K562 (cell line): Measurements from ENCODE around the gene PLAAT4. TPM values are rescaled to one million over a fixed set of nuclear protein-coding genes. Genes with fewer than 3 reads are reported as not detected.
A peak's percentile ranks its signal among the peaks of the same experiment; 100 is the strongest.

Source experiments
- GTF2E2 ChIP-seq: fragments of 200-800 bp; sonication (Bioruptor generic); IDR thresholded peaks from 2 replicates; pipeline ENCODE4 v1.6.1; 2016; ENCODE audit warnings: missing genetic modification characterization, missing compliant biosample characterization
- HCFC1 ChIP-seq: IDR thresholded peaks from 2 replicates; pipeline ENCODE4 v1.6.1; 2012; ENCODE audit warnings: low read depth, low read length, improper control_type of control experiment
- HDAC1 ChIP-seq, 2 experiments: fragments of 450-650 bp; IDR thresholded peaks; 2 replicates each; pipeline ENCODE4 v1.6.1; 2016 to 2017; ENCODE audit warnings: inconsistent platforms in 1 of 2, mild to moderate bottlenecking in 1 of 2, moderate library complexity in 1 of 2
- HDGF ChIP-seq: fragments of 450-650 bp; IDR thresholded peaks from 2 replicates; pipeline ENCODE4 v1.6.1; 2016
- JUN ChIP-seq, 2 experiments: sonication (generic) in 1 of 2; formaldehyde crosslinking in 1 of 2; IDR thresholded peaks; 2 replicates each; pipeline versions ENCODE4 v1.6.1 to v1.8.0; 2012 to 2022; ENCODE audit warnings: borderline replicate concordance in 2 of 2, mild to moderate bottlenecking in 2 of 2, improper control_type of control experiment in 1 of 2, low read depth in 1 of 2, low read length in 1 of 2, missing genetic modification reagents in 1 of 2
- KAT8 ChIP-seq: fragments of 450-650 bp; IDR thresholded peaks from 2 replicates; pipeline ENCODE4 v1.6.1; 2016; ENCODE audit warnings: low read depth, mild to moderate bottlenecking
- MECOM ChIP-seq: fragments of 250-450 bp; sonication (Bioruptor Pico); IDR thresholded peaks from 2 replicates; pipeline ENCODE4 v1.8.0; 2022; ENCODE audit warnings: inconsistent platforms
- NR2F6 ChIP-seq: fragments of 450-650 bp; formaldehyde crosslinking; IDR thresholded peaks from 2 replicates; pipeline ENCODE4 v1.4.0; 2020; ENCODE audit warnings: mild to moderate bottlenecking
- POLR2A ChIP-seq: fragments of 450-650 bp; conservative IDR thresholded peaks from 2 replicates; pipeline ENCODE4 v1.6.1; 2016
- PRPF4 ChIP-seq: fragments of 200-400 bp; formaldehyde crosslinking; IDR thresholded peaks from one replicate; pipeline ENCODE4 v1.6.1; 2017; ENCODE audit warnings: low read length, low read depth, mild to moderate bottlenecking; ENCODE audit not compliant: insufficient read depth, poor library complexity, severe bottlenecking
- RBM15 ChIP-seq: fragments of 200-400 bp; formaldehyde crosslinking; IDR thresholded peaks from 2 replicates; pipeline ENCODE4 v1.6.1; 2018; ENCODE audit warnings: mild to moderate bottlenecking, low read length, moderate library complexity; ENCODE audit not compliant: insufficient read depth
- RBM25 ChIP-seq: fragments of 200-400 bp; formaldehyde crosslinking; IDR thresholded peaks from 2 replicates; pipeline ENCODE4 v1.6.1; 2018; ENCODE audit warnings: low read length, low read depth, moderate library complexity; ENCODE audit not compliant: severe bottlenecking
- RBM39 ChIP-seq: fragments of 200-400 bp; formaldehyde crosslinking; optimal IDR thresholded peaks from 2 replicates; pipeline ENCODE3; 2018; ENCODE audit warnings: low read depth, low read length
- SAFB2 ChIP-seq: fragments of 200-400 bp; formaldehyde crosslinking; IDR thresholded peaks from 2 replicates; pipeline ENCODE4 v1.6.1; 2018; ENCODE audit warnings: borderline replicate concordance, low read length, low read depth, moderate library complexity; ENCODE audit not compliant: severe bottlenecking
- SMARCE1 ChIP-seq: fragments of 450-650 bp; IDR thresholded peaks from 2 replicates; pipeline ENCODE4 v1.7.1; 2016; ENCODE audit warnings: mild to moderate bottlenecking
- TCFL5 ChIP-seq: fragments of 250-450 bp; sonication (Bioruptor Pico); conservative IDR thresholded peaks from 2 replicates; pipeline ENCODE4 v1.6.1; 2021; ENCODE audit warnings: mild to moderate bottlenecking, moderate library complexity, matching md5 sums
- THRAP3 ChIP-seq: fragments of 450-650 bp; IDR thresholded peaks from 2 replicates; pipeline ENCODE4 v1.6.1; 2016; ENCODE audit warnings: mild to moderate bottlenecking, inconsistent platforms, borderline replicate concordance
- YBX1 ChIP-seq: fragments of 450-650 bp; IDR thresholded peaks from 2 replicates; pipeline ENCODE4 v1.7.1; 2016; ENCODE audit warnings: mild to moderate bottlenecking
- ZKSCAN3 ChIP-seq: fragments of 250-450 bp; sonication (Bioruptor Pico); IDR thresholded peaks from 2 replicates; pipeline ENCODE4 v1.4.0; 2020
- ZNF507 ChIP-seq: conservative IDR thresholded peaks from 2 replicates; pipeline ENCODE4 v1.6.1; 2017; ENCODE audit warnings: missing genetic modification characterization, missing compliant biosample characterization
- ZNF57 ChIP-seq: fragments of 450-650 bp; formaldehyde crosslinking; IDR thresholded peaks from 2 replicates; pipeline ENCODE4 v1.4.0; 2020; ENCODE audit warnings: mild to moderate bottlenecking, moderate library complexity
- ZNF583 ChIP-seq: fragments of 250-450 bp; sonication (Bioruptor Pico); IDR thresholded peaks from 2 replicates; pipeline ENCODE4 v1.4.0; 2020
- polyA plus RNA-seq, 8 experiments: library from polyadenylated mRNA; depleted of rRNA in 4 of 8; stranded (reverse) in 5 of 8; unstranded in 3 of 8; fragments of >200 nt; fragmentation: Nextera tagmentation in 2 of 8; fragmentation: Illumina TruSeq in 1 of 8; extraction: Ambion mirVana in 2 of 8; extraction: Trizol in 1 of 8; gene quantifications; 2 replicates each; pipeline versions ENCODE4 v1.2.1 to v1.2.3, GENCODE V29; 2011 to 2014; ENCODE audit warnings: inconsistent platforms in 1 of 8, missing spikeins in 1 of 8
- total RNA-seq, 7 experiments: library from RNA; depleted of rRNA in 6 of 7; stranded (reverse); fragments of >200 nt in 6 of 7; fragmentation: Illumina TruSeq in 2 of 7; extraction: Trizol in 2 of 7; gene quantifications; 2 replicates each; pipeline versions ENCODE4 v1.2.1 to v1.2.3, GENCODE V29; 2011 to 2021; ENCODE audit warnings: low replicate concordance in 1 of 7
- TF ChIP-seq, protein P1 (sequence below): sonication (generic); formaldehyde crosslinking; IDR thresholded peaks from 2 replicates; pipeline ENCODE4 v1.8.0; 2022; ENCODE audit warnings: missing genetic modification reagents, mild to moderate bottlenecking, borderline replicate concordance
- TF ChIP-seq, protein P2 (sequence below): fragments of 200-800 bp; sonication (Bioruptor generic); IDR thresholded peaks from 2 replicates; pipeline ENCODE4 v1.6.1; 2017; ENCODE audit warnings: missing genetic modification characterization, missing compliant biosample characterization
- TF ChIP-seq, protein P3 (sequence below): IDR thresholded peaks from 2 replicates; pipeline ENCODE4 v1.6.1; 2014; ENCODE audit warnings: antibody characterized with exemption

Gene PLAAT4
- total and polyA plus RNA-seq, 9 of the 15 experiments (the other 6 are each of a cell fraction or from before 2014, with no cell fraction given), result 0.54 to 3.0 (median 1.3) TPM; not detected in 1

DNA sequence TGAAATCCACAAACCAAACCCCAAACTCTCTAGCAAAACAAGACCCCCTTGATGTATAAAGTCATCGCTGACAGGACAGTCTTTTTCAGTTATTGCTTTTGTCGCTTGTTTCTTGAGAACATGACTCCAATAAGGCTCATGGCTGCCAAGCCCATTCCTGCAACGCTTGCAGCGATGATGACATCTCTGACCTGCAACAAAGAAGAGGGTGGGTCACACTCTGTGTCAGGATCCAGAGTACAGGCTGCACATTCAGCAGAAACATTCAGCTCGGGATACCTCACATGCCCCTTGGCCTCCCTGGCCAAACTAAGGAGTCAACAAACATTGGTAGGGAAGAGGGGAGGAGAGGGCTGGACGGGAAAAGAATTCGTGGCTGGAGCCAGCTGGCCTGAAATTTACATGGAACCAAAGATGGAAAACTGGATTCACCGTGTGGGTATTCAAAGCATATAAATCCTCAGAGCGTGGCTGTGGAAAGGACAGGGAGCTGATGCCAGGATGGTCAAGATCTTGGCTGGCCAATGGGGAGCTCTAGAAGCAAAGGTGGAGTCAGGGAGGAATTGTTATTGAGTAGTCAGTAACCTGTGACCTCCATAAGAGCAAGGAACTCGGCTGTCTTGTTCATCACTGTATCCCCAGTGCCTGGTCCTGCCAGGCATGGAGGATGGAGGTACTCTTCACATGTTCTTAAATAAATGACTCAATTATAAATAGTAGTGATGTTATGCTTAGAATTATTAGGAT lies 38.4 kb downstream of the PLAAT4 start (continued):
- TF ChIP-seq, protein P1, sequence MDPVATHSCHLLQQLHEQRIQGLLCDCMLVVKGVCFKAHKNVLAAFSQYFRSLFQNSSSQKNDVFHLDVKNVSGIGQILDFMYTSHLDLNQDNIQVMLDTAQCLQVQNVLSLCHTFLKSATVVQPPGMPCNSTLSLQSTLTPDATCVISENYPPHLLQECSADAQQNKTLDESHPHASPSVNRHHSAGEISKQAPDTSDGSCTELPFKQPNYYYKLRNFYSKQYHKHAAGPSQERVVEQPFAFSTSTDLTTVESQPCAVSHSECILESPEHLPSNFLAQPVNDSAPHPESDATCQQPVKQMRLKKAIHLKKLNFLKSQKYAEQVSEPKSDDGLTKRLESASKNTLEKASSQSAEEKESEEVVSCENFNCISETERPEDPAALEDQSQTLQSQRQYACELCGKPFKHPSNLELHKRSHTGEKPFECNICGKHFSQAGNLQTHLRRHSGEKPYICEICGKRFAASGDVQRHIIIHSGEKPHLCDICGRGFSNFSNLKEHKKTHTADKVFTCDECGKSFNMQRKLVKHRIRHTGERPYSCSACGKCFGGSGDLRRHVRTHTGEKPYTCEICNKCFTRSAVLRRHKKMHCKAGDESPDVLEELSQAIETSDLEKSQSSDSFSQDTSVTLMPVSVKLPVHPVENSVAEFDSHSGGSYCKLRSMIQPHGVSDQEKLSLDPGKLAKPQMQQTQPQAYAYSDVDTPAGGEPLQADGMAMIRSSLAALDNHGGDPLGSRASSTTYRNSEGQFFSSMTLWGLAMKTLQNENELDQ (CRISPR knock-in tag), result no peak
- TF ChIP-seq RBM39 (no peak), GTF2E2 (tag) (0 out of 2 replicates have a peak, but pooled peaks have one; percentile 56), THRAP3 (no peak), SAFB2 (no peak), POLR2A (no peak), TCFL5 (CRISPR knock-in tag) (no peak), ZNF583 (CRISPR knock-in tag) (no peak), MECOM (peak; percentile 5; the same call in 1 of the 2 replicates), HDGF (0 out of 2 replicates have a peak, but pooled peaks have one; percentile 69), HCFC1 (no peak), HDAC1 (IDR thresholded peaks at IDR 0.05) (no peak), KAT8 (no peak), RBM25 (no peak), ZKSCAN3 (CRISPR knock-in tag) (no peak), ZNF57 (CRISPR knock-in tag) (no peak), NR2F6 (no peak), RBM15 (no peak), PRPF4 (no peak), YBX1 (no peak), SMARCE1 (no peak; the same call in 1 of the 2 replicates), ZNF507 (tag) (no peak), JUN (IDR thresholded peaks at IDR 0.05; ENCODE audit: borderline replicate concordance, low read depth, low read length) (no peak), JUN (CRISPR knock-in tag; IDR thresholded peaks at IDR 0.05; ENCODE audit: borderline replicate concordance) (0 out of 2 replicates have a peak, but pooled peaks have one; percentile 25)
- TF ChIP-seq, protein P2, sequence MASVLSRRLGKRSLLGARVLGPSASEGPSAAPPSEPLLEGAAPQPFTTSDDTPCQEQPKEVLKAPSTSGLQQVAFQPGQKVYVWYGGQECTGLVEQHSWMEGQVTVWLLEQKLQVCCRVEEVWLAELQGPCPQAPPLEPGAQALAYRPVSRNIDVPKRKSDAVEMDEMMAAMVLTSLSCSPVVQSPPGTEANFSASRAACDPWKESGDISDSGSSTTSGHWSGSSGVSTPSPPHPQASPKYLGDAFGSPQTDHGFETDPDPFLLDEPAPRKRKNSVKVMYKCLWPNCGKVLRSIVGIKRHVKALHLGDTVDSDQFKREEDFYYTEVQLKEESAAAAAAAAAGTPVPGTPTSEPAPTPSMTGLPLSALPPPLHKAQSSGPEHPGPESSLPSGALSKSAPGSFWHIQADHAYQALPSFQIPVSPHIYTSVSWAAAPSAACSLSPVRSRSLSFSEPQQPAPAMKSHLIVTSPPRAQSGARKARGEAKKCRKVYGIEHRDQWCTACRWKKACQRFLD, result no peak
- TF ChIP-seq, protein P3, sequence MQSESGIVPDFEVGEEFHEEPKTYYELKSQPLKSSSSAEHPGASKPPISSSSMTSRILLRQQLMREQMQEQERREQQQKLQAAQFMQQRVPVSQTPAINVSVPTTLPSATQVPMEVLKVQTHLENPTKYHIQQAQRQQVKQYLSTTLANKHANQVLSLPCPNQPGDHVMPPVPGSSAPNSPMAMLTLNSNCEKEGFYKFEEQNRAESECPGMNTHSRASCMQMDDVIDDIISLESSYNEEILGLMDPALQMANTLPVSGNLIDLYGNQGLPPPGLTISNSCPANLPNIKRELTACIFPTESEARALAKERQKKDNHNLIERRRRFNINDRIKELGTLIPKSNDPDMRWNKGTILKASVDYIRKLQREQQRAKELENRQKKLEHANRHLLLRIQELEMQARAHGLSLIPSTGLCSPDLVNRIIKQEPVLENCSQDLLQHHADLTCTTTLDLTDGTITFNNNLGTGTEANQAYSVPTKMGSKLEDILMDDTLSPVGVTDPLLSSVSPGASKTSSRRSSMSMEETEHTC, result no peak
